Stimulated activated CD4-positive, alpha-beta T cell treated with anti-CD3 and anti-CD28 coated beads, TNF-alpha, amount 100 ng/mL, for 24 hours (primary cell): ENCODE results near the gene DCP2.
A peak's percentile ranks its signal among the peaks of the same experiment; 100 is the strongest.
"Not testable (repeated sequence)": the region's sequence is repeated elsewhere in the genome, so short reads cannot be mapped to it uniquely, and the experiment has no call there.

ENCODE experiments used
- DNase-seq, 3 experiments: peaks; one replicate each; pipeline ENCODE4 v3.0.0-alpha.2; 2020; ENCODE audit warnings: low read depth in 3 of 3

DCP2 gene

DNA sequence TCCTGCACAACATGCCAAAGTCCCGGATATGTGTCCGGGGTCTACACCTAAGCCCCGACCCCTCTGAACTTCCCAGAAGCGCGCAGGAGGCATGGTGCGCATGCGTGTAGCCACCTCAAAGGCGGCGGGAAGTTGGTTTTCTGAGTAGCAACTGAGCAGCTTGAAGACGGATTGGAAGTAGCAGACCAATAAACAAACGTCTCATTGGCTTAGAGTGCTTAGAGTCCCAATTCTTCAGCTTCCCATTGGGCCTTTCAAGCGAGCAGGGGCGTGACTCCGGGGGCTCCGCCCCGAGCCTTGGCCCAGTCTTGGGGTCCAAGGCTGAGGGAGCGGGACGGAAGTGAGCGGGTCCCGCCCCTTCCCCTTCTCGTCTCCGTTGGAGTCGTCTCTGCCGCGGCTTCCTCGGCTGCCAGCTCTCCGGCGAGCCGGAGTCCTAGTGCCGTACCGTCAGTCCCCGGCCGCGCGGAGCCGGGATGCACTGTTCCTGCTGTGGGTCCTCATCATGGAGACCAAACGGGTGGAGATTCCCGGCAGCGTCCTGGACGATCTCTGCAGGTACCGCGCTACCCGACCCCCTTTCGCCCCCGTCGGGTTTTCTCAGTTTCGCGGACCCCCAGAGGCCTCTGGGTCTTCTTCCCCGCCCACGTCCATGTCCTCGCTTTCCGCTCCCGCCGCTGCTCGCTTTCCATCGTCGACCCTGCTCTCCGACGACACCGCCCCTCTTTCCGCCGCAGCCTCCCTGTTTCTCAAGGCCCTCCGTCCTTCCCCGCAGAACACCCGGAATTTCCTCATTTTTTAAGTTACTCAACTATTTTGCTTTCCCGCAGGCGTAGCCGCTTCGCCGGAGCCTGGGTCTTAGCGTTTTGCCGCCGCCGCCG lies at the start of gene DCP2:
Gene DCP2 (plus strand): TSS at position 367 of the 878 bp plus-strand sequence. CDS start 136 bp downstream, at position 503.
- peak; percentile 86 to 96 (median 88) for DNase-seq

DNA sequence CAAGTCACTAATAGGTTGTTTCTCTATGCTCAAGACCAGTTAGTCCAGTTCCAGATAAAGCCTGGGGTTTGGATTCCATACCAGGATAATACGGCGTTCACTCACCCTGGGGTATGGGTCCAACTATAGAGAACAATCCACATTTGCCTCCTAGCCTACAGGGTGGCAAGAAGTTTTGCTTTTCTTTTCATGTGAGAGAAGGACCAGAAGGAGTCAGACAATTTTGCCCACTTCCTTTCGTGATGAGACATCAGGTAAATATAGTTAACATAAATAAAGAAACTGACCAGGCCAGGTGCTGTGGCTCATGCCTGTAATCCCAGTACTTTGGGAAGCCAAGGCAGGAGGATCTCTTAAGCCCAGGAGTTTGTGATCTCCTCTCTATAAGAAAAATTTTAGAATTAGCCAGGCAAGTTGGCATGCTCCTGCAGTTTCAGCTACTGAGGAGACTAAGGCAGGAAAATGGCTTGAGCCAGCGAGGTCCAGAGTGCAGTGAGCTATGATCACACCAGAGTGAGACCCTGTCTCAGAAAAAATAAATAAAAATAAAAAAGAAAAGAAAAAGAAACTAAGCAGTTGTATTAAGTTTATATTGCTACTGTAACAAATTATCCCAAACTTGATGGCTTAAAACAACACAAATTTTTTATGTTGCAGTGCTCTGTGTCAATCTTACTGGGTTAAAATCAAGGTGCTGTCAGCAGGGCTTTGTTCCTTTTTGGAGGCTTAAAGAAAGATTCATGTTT lies 47.1 kb upstream of the DCP2 start:
- DNase-seq, result no peak

DNA sequence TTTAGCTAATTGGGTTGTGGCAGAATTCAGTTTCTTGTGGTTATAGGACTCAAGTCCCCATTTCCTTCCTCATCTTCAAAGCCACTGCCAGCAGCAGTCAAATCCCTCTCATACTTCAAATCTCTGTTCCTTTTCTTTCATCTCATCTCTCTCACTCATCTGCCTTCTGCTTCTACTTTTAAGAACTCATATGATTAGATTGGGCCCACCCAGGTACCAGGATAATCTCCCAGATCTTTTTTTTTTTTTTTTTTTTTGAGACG lies 46.6 kb upstream of the DCP2 start:
- DNase-seq, result no peak

DNA sequence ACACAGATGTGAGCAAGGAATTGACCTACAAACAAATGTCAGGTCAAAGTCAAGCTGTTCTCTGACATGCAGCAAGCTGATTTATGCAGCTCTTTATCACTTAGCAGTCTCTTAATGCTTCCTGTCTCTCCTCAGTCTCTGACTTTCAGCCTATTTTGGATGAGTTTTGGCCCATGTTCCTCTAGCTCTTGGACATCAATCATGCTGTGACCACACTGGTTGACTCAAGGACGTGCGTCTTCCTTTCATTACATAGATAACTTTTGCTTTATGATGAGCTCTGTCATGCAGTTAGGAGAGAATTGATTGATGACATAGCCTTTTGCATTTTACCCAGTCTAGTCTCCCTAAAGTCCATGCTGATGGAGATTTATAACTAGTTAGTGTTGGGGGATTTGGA lies 45.1 kb upstream of the DCP2 start:
- no peak for DNase-seq

DNA sequence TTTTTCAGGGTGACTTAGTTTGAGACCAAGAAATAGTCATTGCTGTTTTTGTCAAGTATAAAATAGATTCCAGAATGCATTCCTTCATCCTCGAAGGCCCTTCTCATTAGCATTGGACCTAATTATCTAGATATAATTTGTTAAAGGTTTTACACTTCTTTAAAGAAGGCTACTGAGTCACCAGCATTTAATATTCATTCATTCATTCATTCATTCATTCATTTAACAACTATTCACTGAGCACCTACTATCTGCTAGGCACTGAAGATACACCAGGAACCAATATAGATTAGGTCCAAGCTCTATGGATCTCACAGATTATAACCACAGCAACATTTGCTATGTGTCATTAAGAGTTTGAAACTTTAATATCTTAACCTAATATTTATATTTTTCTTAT lies 43.5 kb upstream of the DCP2 start:
- no peak for DNase-seq

DNA sequence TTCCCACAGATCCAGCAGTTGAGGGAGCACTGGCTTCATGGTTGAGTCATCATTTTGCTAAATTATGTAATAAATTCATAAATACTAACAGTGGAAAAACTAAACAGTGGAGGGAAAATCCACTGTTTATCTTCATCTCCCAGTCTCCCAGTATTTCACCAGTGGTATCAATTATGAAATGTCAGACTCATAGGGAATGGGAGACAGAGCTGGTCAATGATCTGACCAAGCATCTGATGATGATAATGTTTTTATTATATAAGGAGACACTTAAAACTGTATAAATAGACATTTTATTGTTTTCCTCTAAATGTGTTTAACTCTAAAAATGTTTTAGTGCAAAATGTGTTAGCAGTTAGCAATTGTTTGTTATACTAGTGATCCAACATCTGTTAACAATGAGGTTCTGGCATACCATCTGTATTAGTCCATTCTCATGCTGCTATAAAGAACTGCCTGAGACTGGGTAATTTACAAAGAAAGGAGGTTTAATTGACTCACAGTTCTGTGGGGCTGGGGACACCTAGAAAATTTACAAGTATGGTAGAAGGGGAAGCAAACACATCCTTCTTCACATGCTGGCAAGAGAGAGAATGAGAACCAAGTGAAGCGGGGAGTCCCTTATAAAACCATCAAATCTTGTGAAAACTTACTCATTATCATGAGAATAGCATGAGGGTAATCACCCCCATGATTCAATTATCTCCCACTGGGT lies 42.8 kb upstream of the DCP2 start:
- DNase-seq, result no peak

DNA sequence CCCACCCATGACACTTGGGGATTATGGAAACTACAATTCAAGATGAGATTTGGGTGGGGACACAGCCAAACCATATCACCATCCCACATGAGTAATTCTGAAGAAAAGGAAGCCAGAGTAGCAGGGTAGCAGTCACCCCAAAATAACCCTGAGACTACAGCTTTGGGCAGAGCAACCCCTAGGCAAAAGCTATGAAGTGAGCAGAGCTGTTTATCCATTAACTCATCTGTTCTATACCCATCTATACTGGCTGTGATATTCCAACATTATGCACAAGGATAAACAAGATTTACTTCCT lies 42.3 kb upstream of the DCP2 start:
- DNase-seq, result no peak

DNA sequence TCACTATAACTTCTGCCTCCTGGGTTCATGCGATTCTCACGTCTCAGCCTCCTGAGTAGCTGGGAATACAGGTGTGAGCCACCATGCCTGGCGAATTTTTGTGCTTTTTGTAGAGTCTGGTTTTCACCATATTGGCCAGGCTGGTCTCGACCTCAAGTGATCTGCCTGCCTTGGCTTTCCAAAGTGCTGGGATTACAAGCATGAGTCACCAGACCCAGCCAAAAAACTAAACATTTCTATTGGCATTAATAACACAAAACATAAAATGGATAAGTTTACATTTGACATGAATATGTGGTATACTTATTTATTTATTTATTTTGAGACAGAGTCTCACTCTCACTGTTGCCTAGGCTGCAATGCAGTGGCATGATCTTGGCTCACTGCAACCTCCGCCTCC lies 40.9 kb upstream of the DCP2 start:
- DNase-seq, result no peak

DNA sequence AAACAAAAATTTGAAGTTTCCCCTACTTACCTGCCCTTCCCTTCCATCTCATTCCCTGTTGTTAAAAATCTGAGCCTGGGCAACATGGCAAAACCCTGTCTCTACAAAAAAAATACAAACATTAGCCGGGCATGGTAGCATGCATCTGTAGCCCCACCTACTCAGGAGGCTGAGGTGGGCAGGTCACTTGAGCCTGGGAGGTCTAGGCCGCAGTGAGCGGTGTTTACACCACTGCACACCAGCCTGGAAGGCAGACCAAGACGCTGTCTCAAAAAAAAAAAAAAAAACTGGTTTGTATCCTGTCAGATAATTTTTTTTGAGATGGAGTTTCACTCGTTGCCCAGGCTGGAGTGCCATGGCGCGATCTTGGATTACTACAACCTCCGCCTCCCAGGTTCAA lies 38.3 kb upstream of the DCP2 start:
- DNase-seq, result no peak

DNA sequence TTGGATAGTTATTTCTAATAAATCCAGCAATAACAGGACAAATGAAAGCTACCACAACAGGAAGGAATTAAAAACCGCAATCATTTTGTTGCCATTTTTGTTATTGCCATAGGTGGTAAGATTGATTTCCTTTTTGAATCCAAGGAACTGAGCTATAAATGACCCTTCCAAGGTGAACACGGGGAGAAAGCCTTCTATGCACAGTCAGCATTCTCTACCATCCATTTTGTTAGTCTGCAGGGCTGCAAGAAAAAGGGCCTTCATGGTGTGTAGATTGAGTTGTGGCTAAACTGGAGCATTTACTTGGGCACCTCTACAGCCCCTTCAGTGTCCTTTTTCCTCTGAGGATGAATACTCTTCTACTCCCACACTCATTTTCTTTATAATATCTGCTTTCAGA lies 35.9 kb upstream of the DCP2 start:
- no peak for DNase-seq

DNA sequence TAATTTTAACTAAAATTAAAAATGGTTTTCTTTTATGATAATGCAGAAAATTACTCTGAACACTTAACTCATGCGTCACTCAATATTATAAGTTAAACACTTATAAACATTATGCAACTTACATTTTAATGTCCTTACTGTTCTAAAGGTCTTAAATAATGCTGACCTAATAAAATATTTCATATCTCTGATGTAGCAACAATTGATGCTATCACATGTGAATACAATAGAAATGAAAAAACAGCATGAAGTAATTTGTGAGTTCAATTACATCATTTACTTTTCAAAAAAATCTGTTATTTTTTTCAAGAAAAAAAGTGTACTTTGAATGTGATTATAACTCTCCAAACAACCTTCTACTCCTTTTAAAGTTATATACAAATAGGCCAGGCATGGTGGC lies 28.1 kb upstream of the DCP2 start:
- no peak for DNase-seq

DNA sequence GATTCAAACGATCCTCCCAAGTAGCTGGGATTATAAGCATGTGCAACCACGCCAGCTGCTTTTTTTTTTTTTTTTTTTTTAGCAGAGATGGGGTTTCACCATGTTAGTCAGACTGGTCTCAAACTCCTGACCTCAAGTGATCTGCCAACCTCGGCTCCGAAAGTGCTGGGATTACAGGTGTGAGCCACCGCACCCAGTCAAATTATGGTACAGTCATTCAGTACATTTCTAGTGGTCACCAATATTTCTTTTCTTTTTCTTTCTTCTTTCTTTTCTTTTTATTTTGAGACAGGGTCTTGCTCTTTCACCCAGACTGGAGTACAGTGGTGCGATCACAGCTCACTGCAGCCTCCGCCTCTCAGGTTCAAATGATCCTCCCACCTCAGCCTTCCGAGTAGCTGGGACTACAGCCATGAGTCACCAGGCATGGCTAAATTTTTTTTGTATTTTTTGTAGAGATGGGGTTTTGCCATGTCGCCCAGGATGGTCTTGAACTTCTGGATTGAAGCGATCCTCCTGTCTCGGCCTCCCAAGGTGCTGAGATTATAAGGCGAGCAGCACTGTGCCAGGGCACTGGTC lies 25.4 kb upstream of the DCP2 start:
- DNase-seq, result no peak

DNA sequence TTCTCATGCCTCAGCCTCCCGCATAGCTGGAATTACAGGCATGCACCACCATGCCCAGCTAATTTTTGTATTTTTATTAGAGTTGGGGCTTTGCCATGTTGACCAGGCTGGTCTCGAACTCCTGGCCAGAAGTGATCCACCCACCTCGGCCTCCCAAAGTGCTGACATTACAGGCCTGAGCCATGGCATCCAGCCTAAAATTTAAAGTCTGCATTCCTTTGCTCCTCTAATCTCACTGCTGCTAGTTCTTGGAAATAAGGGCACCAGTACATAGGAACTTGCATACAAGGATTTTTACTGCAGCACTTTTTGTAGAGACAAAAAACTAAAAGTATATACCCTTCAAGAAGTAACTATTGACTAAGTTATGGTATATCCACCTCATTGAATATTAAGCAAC lies 20.0 kb upstream of the DCP2 start:
- no peak for DNase-seq

DNA sequence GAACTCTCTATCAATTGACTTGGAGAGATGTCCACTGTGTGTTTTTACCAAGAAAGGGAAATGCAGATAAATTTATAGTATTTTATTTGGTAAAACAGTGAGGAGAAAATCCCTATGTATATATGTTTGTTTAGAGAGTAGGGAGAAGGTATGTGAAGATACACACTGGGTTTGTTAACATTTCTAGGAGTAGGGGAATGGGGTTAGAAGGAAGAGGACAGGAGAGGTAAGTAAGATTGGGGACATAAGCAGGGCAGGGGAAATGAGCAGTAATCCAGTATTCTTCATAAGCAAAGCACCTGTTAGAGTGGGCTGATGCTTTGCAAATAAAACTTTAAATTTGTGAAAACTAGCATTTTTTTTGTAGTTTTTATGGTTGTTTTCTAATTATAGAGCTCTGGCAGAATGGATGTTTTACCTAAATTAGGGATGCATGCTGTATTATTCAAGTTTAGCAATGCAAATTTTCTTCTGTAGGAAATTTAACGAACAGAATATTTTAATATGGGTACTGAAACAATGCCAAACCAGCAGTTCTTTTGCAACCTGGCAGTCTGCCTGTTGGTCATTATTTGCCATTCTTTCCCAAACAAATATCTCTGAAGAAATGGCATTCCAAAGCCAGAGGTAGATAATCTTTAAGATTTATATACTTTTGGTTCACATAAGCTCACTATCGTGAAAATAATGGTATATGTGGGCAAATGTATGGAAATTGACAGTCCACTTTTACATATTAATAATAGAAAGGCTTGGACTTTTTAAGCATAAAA lies 19.4 kb upstream of the DCP2 start:
- DNase-seq, result no peak

DNA sequence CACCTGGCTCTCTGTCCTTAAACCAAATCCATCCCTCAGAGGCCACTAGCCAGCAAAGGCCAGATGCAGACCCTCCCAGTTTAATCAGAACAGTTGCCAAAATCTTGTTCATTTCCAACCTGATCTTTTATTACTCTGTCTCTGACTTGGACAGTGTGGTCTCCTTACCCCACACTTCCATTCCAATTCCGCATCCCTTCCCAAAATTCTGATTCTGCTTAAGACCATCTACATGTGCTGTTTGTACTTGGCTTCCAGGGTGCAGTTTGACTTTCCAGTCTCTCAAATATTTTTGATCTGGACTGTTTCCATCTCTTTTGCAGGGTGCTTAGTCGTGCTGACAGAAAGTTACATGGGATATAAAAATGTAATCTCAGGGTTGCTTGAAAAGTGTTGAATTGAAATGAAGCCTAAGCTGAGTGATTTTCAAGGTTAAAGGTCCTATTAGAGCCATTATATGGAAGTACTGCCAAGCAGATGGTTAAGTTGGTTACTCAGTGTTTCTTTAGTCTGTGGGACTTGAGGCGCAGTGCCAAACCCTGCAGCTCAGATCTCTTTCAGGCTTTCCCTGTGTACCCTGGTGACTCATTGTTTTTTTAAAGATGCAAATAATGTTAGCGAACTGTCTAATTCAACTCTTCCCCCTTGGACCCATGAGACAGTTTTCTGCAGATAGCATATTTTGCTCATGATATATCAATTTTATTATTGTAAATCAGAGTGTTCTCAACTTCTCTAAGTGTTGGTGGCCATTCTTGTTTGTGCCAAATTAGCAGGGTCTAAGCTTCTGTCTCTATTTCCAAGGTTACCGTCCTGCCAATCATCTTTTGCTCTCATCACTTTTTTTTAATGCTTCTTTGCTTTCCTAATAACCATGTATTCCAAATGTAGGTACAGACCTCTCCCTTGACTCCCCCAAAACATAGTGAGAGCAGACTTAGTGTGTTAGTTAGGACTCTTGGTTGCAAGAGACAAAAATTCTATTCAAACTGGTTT lies 18.2 kb upstream of the DCP2 start:
- no peak for DNase-seq

DNA sequence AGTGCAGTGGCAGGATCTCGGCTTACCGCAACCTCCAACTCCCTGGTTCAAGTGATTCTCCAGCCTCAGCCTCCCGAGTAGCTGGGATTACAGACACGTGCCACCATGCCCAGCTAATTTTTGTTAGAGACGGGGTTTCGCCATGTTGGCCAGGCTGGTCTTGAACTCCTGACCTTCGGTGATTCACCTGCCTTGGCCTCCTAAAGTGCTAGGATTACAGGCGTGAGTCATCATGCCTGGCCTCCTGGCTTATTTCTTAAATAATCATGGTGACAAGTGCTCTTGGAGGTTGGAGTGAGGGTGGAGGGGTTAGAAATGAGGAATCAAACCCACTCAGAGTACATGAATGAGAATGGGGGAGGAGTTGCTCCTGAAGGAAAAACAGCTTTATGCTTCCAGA lies 16.7 kb upstream of the DCP2 start:
- DNase-seq, result not testable (repeated sequence)

DNA sequence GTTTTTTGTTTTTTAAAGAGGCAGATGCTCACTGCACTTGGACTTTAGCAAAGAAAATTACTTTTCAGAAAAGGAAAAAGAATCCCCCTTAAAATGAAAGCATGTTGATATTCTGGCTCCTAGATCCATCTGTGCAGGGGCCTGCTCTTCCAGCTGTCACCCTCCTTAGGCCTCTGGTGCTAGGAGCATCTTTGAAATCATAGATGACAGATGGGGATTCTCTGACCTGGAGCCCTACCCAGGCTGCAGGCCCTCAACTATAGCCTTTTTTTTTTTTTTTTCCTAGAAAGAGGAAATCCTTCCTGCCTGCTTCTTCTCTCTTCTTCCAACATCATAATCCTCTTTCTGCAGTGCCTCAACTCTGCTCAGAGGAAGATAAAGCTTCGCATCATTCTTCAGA lies 16.3 kb upstream of the DCP2 start:
- no peak for DNase-seq

DNA sequence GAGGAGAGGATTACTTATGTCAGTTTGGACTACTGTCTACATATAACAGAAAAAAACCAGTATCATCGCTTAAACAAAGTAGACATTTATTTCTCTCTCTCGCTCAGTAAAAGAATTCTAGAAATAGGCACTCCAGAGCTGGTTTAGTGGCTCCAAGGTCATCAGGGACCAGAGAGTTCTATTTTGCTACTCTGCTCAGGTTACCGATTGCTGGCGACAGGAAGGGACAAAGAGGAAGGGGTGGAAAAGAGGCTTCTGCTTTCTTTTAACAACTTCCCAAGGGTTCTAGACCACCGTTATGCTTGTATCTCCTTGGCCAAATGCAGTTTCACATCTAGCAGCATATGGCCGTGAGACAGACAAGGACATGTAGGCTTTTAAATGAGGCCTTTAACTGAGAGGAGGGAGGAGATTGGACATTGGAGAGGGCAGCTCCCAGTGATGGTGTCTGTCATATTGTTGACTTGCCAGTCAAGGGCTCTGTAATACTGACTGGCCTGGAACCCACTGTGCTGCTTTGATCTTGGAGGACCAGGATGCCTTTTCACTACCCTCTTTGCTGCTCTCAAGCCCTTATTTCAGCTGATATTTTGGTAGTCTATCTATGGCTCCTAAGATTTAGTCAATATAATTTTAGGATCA lies 15.6 kb upstream of the DCP2 start:
- DNase-seq, result no peak

DNA sequence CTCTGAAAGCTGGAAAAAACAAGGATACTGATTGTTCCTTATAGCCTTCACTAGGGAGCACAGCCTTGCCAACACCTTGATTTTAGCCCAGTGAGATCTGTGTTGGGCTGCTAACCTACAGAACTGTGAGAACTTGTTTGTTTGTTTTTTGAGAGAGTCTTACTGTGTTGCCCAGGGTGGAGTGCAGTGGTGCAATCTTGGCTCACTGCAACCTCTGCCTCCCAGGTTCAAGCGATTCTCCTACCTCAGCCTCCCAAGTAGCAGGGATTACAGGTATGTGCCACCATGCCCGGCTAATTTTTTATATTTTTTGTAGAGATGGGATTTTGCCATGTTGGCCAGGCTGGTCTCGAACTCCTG lies 13.2 kb upstream of the DCP2 start:
- DNase-seq, result not testable (repeated sequence)

DNA sequence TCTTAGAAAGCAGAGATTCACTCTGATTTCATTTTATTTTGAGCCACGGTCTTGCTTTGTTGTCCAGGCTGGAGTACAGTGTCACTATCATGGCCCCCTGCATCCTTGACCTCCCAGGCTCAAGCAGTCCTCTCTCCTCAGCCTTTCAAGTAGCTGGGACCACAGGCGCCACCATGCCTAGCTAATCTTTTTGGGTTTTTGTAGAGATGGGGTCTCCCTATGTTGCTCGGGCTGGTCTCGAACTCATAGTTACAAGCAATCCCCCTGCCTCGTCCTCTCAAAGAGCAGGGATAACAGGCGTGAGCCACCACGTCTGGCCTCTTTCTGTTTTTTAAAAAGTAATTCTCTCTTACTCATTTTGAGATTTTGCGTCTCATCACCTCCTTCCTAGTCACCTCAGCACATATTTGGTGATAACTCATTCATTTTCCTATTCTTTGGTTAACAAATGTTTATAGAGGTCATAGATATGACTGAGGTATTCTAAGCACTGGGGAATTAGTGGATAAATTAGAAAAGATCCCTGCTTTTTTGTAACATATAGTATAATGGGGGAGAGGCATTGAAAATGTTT lies 10.8 kb upstream of the DCP2 start:
- DNase-seq, result no peak
